Tibial nerve (tissue), 4 donors: ENCODE data around the gene BEND5. TPM values are rescaled to one million over a fixed set of nuclear protein-coding genes. Genes with fewer than 3 reads are reported as not detected.

Source experiments
- DNase-seq, 2 donors: peaks; one replicate each; pipeline ENCODE4 v3.0.0-alpha.2; 2019; ENCODE audit warnings: low spot score in 2 of 2
- H3K27ac ChIP-seq, 4 donors: fragments of 200-600 bp; sonication (generic) in 3 of 4; one replicate each; pipeline ENCODE4 v1.5.1; 2017 to 2019; ENCODE audit warnings: mild to moderate bottlenecking in 1 of 4
- H3K27me3 ChIP-seq, 2 donors: fragments of 200-600 bp; sonication (generic) in 1 of 2; one replicate each; pipeline versions ENCODE4 v1.5.1 to v1.6.0; 2017 to 2019
- H3K36me3 ChIP-seq, 3 donors: fragments of 200-600 bp; sonication (generic); one replicate each; pipeline ENCODE4 v1.5.1; 2018 to 2019
- H3K4me1 ChIP-seq, 4 donors: fragments of 200-600 bp; sonication (generic) in 3 of 4; one replicate each; pipeline ENCODE4 v1.5.1; 2017 to 2019
- H3K4me3 ChIP-seq, 4 donors: fragments of 200-600 bp; sonication (generic) in 3 of 4; one replicate each; pipeline ENCODE4 v1.5.1; 2017 to 2019; ENCODE audit warnings: mild to moderate bottlenecking in 1 of 4, moderate library complexity in 1 of 4
- H3K9me3 ChIP-seq, 4 donors: fragments of 200-600 bp; sonication (generic) in 3 of 4; one replicate each; pipeline ENCODE4 v1.5.1; 2017 to 2019
- EP300 ChIP-seq, 2 donors: sonication (generic); formaldehyde crosslinking; IDR thresholded peaks; one replicate each; pipeline ENCODE4 v1.6.1; 2017; ENCODE audit warnings: antibody characterized with exemption in 2 of 2, mild to moderate bottlenecking in 1 of 2
- POLR2A ChIP-seq, 2 donors: fragments of 450-650 bp; IDR thresholded peaks; one replicate each; pipeline ENCODE4 v1.6.1; 2017; ENCODE audit warnings: antibody characterized with exemption in 2 of 2, mild to moderate bottlenecking in 2 of 2, moderate library complexity in 2 of 2
- WGBS, 2 donors: methylation state at CpG; one replicate each; pipeline ENCODE4 v1.1.5; 2018; 5-methylcytosine and 5-hydroxymethylcytosine counted together
- total RNA-seq, 4 donors: library from RNA; depleted of rRNA; stranded (reverse); fragments of >200 nt; gene quantifications; one replicate each; pipeline ENCODE4 v1.1.0, GENCODE V29; 2016
- TF ChIP-seq, protein P1 (sequence below), 5 experiments: fragments of 200-600 bp in 3 of 5; fragments of 450-650 bp in 2 of 5; sonication (generic) in 3 of 5; IDR thresholded peaks; one replicate each; pipeline ENCODE4 v1.5.1; 2016 to 2019; ENCODE audit warnings: antibody characterized with exemption in 5 of 5, mild to moderate bottlenecking in 3 of 5, moderate library complexity in 2 of 5

BEND5 gene
- total RNA-seq, 4 donors from 2014 or later: 1.5 to 4.7 (median 2.8) TPM

DNA sequence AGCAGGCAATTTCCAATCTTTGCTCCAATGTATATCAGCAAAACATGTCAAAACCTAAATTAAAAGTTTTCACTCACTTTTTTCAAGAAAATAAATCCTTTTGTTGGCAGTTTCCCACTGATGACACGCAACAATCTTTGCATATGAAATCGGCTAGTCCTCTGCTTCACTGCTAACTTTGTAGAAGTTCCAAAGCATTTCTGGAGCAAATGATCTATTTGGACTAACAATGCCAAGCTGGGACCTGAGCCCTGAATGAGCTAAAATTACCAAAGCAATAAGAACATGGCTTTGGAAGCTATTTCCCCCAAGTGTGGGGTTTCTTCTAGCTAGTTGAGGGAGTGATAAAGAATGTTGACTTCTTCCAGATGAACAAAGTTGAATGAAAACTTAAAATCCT is 5.1 kb downstream of the BEND5 start:
- 67 to 73% methylated on average over 2 of the region's 2 CpGs for WGBS, 2 donors
- no peaks in the 10 kb centered on the region for H3K9me3 ChIP-seq
- H3K27me3 ChIP-seq: no peaks in the 10 kb centered on the region
- no peak for TF ChIP-seq EP300 (IDR thresholded peaks at IDR 0.05)
- no peak for TF ChIP-seq POLR2A (IDR thresholded peaks at IDR 0.05)
- no peak overlapping the region for H3K4me3 ChIP-seq
- peaks cover 0 to 2% (median 0%) of the 10 kb centered on the region in 3 donors for H3K36me3 ChIP-seq
- H3K4me1 ChIP-seq: peaks cover 0 to 27% (median 4%) of the 10 kb centered on the region in 4 donors
- H3K27ac ChIP-seq: no peak overlapping the region
- no peak for DNase-seq

DNA sequence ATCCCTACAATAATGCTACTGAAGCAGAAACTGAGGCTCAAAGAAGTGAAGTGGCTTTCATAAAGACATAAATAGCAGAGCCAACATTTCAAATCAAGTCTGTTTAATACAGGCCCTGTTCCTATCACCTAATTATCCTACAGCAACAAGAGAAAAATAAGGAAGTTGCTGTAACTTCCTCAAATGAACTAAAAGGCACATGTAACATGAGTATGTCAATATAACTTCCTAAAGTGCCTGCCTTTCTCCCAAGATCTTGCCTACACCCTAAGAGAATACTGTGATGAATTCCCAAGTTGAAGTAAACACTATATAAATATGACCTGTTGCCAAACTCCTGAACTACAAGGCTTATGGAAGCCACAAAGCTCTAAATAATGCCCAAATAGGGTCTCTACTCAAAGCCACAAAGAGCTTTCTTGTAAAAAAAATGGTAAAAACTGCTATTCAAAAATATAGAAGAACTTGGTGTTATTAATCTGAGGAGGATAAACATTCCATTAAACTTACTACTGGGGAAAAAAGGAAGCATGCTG is 8.6 kb downstream of the BEND5 start:
- Histone ChIP-seq H3K27me3 (no peaks in the 10 kb centered on the region), H3K9me3 (no peaks in the 10 kb centered on the region), H3K4me1 (peaks cover 0 to 9% (median 4%) of the 10 kb centered on the region in 4 donors), H3K4me3 (no peak overlapping the region), H3K27ac (no peak overlapping the region), H3K36me3 (peaks cover 0 to 6% (median 0%) of the 10 kb centered on the region in 3 donors)
- TF ChIP-seq, protein P1, sequence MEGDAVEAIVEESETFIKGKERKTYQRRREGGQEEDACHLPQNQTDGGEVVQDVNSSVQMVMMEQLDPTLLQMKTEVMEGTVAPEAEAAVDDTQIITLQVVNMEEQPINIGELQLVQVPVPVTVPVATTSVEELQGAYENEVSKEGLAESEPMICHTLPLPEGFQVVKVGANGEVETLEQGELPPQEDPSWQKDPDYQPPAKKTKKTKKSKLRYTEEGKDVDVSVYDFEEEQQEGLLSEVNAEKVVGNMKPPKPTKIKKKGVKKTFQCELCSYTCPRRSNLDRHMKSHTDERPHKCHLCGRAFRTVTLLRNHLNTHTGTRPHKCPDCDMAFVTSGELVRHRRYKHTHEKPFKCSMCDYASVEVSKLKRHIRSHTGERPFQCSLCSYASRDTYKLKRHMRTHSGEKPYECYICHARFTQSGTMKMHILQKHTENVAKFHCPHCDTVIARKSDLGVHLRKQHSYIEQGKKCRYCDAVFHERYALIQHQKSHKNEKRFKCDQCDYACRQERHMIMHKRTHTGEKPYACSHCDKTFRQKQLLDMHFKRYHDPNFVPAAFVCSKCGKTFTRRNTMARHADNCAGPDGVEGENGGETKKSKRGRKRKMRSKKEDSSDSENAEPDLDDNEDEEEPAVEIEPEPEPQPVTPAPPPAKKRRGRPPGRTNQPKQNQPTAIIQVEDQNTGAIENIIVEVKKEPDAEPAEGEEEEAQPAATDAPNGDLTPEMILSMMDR (IDR thresholded peaks at IDR 0.05): no peak
- TF ChIP-seq POLR2A (IDR thresholded peaks at IDR 0.05) (no peak), EP300 (IDR thresholded peaks at IDR 0.05) (no peak)
- no peak for DNase-seq

DNA sequence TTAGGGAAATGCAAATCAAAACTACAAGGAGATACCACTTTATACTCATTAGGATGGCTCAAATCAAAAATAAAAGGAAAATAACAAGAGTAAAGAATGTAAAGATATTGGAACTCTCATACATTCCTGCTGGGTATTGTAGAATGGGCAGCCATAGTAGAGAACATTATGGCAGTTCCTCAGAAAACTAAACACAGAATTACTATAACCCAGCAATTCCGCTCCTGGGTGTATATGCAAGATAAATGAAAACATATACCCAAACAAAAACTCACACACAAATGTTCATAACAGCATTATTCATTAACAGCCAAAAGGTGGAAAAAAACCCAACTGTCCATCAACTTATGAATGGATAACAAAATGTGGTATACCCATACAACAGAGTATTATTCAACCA is 11.4 kb downstream of the BEND5 start:
- peaks cover 0 to 15% (median 0%) of the 10 kb centered on the region in 3 donors for H3K36me3 ChIP-seq
- WGBS, 2 donors: 91 to 100% methylated on average over 1 of the region's 1 CpG
- H3K4me3 ChIP-seq: no peak overlapping the region
- no peaks in the 10 kb centered on the region for H3K27me3 ChIP-seq
- DNase-seq: no peak
- no peaks in the 10 kb centered on the region for H3K9me3 ChIP-seq
- peaks cover 0 to 8% (median 2%) of the 10 kb centered on the region in 4 donors for H3K4me1 ChIP-seq
- TF ChIP-seq POLR2A (IDR thresholded peaks at IDR 0.05) (no peak), EP300 (IDR thresholded peaks at IDR 0.05) (no peak)
- TF ChIP-seq, protein P1 (IDR thresholded peaks at IDR 0.05): no peak
- no peak overlapping the region for H3K27ac ChIP-seq

DNA sequence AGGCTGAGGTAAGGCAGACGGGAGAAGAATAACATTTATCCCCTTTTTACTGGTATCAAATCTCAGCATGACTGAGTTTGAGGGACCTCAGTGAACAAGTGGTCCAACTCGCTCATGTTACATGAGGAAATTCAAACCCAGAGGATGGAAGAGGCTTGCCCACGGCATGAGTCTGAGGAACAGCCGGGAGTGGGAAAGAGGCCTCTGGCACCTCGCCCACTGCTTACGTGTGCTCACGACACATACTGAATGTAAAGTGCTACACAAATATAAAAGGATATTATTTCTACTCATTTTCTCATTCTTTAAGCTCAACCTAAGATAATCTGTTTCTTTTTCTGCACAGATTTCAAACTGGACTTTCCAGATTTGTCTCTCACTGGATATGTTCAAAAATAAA is 14.7 kb downstream of the BEND5 start:
- no peaks in the 10 kb centered on the region for H3K4me1 ChIP-seq
- no peak overlapping the region for H3K4me3 ChIP-seq
- TF ChIP-seq, protein P1 (IDR thresholded peaks at IDR 0.05): no peak
- no peak for TF ChIP-seq EP300 (IDR thresholded peaks at IDR 0.05)
- no peak for TF ChIP-seq POLR2A (IDR thresholded peaks at IDR 0.05)
- 64 to 66% methylated on average over 7 of the region's 7 CpGs for WGBS, 2 donors
- H3K27ac ChIP-seq: no peak overlapping the region
- DNase-seq: no peak
- H3K9me3 ChIP-seq: no peaks in the 10 kb centered on the region
- no peaks in the 10 kb centered on the region for H3K27me3 ChIP-seq
- H3K36me3 ChIP-seq: peaks cover 0 to 41% (median 0%) of the 10 kb centered on the region in 3 donors

DNA sequence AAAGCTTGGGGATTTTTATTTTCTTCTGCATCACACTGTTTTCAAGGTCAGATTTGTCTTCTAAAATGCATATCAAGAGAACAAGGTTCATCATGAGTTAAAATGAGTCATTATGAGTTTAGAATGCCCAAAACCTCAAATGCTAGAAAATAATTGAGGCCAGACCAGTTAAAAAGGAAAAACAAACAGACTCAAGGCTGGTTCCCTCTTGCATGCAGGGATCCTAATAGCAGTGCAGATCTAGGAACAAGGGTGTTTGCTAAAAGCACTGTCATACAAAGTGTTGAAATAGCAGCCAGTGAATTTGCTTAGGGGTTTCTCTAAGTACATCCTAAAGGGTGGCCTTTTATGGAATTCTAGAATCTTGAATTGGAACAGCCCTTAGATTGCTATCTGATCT is 15.3 kb downstream of the BEND5 start:
- Histone ChIP-seq H3K4me3 (no peak overlapping the region), H3K4me1 (no peaks in the 10 kb centered on the region), H3K27ac (no peak overlapping the region), H3K9me3 (no peaks in the 10 kb centered on the region), H3K36me3 (peaks cover 0 to 42% (median 0%) of the 10 kb centered on the region in 3 donors), H3K27me3 (no peaks in the 10 kb centered on the region)
- DNase-seq: no peak
- no peak for TF ChIP-seq EP300 (IDR thresholded peaks at IDR 0.05)
- TF ChIP-seq, protein P1 (IDR thresholded peaks at IDR 0.05): no peak
- no peak for TF ChIP-seq POLR2A (IDR thresholded peaks at IDR 0.05)

DNA sequence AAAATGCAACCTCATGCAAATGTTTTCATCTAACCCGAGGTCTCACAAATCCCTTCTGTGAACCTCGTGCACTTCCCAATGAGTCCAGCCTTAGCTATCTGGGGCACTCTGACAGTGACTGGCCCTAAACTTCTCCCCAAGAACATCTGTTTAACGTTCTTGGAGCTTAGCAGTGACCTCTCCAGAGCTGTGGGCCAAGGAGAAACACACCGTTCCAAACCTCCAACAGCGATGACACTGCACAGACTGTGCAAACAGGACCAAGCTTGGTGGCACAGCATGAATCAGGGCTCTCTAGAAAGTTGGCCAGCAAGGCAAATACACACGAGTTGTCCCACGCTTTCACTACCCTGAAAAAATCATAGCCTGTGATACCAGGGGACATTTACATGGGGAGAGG is 15.8 kb downstream of the BEND5 start:
- TF ChIP-seq EP300 (IDR thresholded peaks at IDR 0.05): no peak
- TF ChIP-seq, protein P1 (IDR thresholded peaks at IDR 0.05): no peak
- Histone ChIP-seq H3K4me3 (no peak overlapping the region), H3K4me1 (no peaks in the 10 kb centered on the region), H3K27ac (no peak overlapping the region), H3K36me3 (peaks cover 0 to 42% (median 0%) of the 10 kb centered on the region in 3 donors), H3K27me3 (no peaks in the 10 kb centered on the region), H3K9me3 (no peaks in the 10 kb centered on the region)
- DNase-seq: no peak
- WGBS, 2 donors: 84 to 88% methylated on average over 7 of the region's 7 CpGs
